GM13977 (cell line): ENCODE results near the gene OVOL1.

Experiments used
- DNase-seq: peaks from one replicate; pipeline ENCODE4 v3.0.0; 2012; ENCODE audit warnings: low spot score
- in situ Hi-C: fragments of 300-500 bp; cut with MboI; formaldehyde crosslinking; loops from one replicate; pipeline ENCODE4 v1.12.0; 2022; ENCODE audit warnings: low sequenced_read_pairs, low pct_unique_long_range_greater_than_20kb, mixed read lengths, inconsistent platforms; ENCODE audit not compliant: unreplicated experiment
- TF ChIP-seq, protein P1 (sequence below): IDR thresholded peaks from 2 replicates; pipeline ENCODE4 v1.5.1; 2012; ENCODE audit warnings: mild to moderate bottlenecking, control low read depth; ENCODE audit not compliant: insufficient read depth; ENCODE audit errors: extremely low read depth, missing control alignments

Gene OVOL1

DNA sequence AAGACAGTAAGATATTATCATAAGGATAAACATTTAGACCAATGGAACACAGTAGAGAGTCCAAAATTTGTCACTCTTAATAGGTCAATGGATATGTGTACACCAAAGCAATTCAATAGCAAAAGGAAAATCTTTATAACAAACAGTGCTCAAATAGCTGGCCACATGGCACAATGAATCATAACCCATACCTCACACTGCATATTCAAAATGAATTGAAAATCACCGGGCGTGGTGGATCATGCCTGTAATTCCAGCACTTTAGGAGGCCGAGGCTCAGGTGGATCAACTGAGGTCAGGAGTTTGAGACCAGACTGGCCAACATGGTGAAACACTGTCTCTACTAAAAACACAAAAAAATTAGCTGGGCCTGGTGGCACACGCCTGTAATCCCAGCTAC lies 55.3 kb downstream of the OVOL1 start:
- no peak for DNase-seq
- in situ Hi-C loops: no loop called here
- TF ChIP-seq, protein P1, sequence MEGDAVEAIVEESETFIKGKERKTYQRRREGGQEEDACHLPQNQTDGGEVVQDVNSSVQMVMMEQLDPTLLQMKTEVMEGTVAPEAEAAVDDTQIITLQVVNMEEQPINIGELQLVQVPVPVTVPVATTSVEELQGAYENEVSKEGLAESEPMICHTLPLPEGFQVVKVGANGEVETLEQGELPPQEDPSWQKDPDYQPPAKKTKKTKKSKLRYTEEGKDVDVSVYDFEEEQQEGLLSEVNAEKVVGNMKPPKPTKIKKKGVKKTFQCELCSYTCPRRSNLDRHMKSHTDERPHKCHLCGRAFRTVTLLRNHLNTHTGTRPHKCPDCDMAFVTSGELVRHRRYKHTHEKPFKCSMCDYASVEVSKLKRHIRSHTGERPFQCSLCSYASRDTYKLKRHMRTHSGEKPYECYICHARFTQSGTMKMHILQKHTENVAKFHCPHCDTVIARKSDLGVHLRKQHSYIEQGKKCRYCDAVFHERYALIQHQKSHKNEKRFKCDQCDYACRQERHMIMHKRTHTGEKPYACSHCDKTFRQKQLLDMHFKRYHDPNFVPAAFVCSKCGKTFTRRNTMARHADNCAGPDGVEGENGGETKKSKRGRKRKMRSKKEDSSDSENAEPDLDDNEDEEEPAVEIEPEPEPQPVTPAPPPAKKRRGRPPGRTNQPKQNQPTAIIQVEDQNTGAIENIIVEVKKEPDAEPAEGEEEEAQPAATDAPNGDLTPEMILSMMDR: no peak

DNA sequence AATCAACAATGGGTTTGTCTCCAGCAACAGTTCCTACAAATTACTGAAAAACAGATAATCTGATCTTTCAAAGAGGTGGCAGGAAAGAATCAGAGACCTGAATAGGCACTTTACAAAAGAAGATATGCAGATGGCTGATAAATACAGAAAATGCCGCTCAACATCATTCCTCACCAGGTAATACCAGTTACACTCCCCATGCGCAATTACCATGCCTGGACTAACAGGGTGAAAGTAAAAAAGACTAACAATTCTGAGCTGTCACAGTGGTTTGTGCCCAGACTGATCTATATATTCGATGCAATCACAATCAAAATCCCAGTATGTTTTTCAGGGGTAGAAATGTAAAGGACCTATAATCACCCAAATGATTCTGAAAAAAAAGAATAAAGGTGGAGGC lies 56.9 kb downstream of the OVOL1 start:
- TF ChIP-seq, protein P1: no peak

DNA sequence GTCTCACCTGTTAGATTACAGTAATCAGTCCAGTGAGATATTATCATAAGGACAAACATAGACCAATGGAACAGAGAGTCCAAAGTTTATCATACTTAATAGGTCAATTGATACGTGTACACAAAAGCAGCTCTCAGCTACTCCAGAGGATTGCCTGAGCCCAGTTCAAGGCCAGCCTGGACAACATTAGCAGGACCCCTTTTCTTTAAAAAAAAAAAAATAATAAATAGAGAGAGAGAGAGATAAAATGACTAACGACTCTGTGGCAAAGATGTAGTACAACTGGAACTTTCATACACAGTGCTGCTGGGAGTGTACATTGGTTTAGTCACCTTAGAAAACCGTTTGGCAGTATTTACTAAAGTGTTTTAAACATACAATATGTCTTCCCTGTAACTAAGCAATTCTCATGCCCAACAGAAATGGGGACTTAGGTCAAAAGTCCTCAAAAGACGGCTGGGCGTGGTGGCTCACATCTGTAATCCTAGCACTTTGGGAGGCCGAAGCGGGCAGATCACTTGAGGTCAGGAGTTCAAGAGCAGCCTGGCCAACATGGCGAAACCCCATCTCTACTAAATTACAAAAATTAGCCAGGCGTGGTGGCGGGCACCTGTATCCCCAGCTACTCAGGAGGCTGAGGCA lies 57.5 kb downstream of the OVOL1 start:
- DNase-seq: no peak
- TF ChIP-seq, protein P1: no peak
- in situ Hi-C loops: no loop called here

More for the DNA sequence above, 56.9 kb downstream of the OVOL1 start:
- no peak for DNase-seq
- in situ Hi-C loops: no loop called here
